Smooth muscle cell (in vitro differentiated cells): ENCODE data around the gene MRC1. TPM values are rescaled to one million over a fixed set of nuclear protein-coding genes. Genes with fewer than 3 reads are reported as not detected.

ENCODE experiments used
- DNase-seq: peaks from one replicate; lab custom pipeline; 2025; ENCODE audit not compliant: unreplicated experiment; lab: John Stamatoyannopoulos, UW
- H2AFZ ChIP-seq: fragments of 200-600 bp; sonication (generic); 2 replicates; pipeline ENCODE4 v1.6.0; 2016; ENCODE audit warnings: antibody characterized with exemption, low read depth, mild to moderate bottlenecking
- H3F3A ChIP-seq: fragments of 200-600 bp; sonication (generic); 2 replicates; pipeline ENCODE4 v1.6.0; 2017; ENCODE audit warnings: antibody characterized with exemption, low read depth
- H3K27ac ChIP-seq: fragments of 200-600 bp; sonication (generic); 2 replicates; pipeline ENCODE4 v1.5.1; 2016; ENCODE audit warnings: low read depth, mild to moderate bottlenecking
- H3K27me3 ChIP-seq: fragments of 200-600 bp; sonication (generic); 2 replicates; pipeline ENCODE4 v1.6.1; 2016; ENCODE audit warnings: low read depth, mild to moderate bottlenecking
- H3K36me3 ChIP-seq: fragments of 200-600 bp; sonication (generic); 2 replicates; pipeline ENCODE4 v1.5.1; 2016; ENCODE audit warnings: low read depth
- H3K4me1 ChIP-seq: fragments of 200-600 bp; sonication (generic); 2 replicates; pipeline ENCODE4 v1.5.1; 2016; ENCODE audit warnings: low read depth
- H3K4me2 ChIP-seq: fragments of 200-600 bp; sonication (generic); 2 replicates; pipeline ENCODE4 v1.6.0; 2016; ENCODE audit warnings: mild to moderate bottlenecking
- H3K4me3 ChIP-seq: fragments of 200-600 bp; sonication (generic); 2 replicates; pipeline ENCODE4 v1.5.1; 2016; ENCODE audit warnings: mild to moderate bottlenecking
- H3K79me2 ChIP-seq: fragments of 200-600 bp; sonication (generic); 2 replicates; pipeline ENCODE4 v1.6.0; 2016; ENCODE audit warnings: low read depth, mild to moderate bottlenecking
- H3K9ac ChIP-seq: fragments of 200-600 bp; sonication (generic); 2 replicates; pipeline ENCODE4 v1.6.0; 2016; ENCODE audit warnings: low read depth
- H3K9me3 ChIP-seq: fragments of 200-600 bp; sonication (generic); replicated peaks from 2 replicates; pipeline ENCODE4 v1.5.1; 2016; ENCODE audit warnings: low read depth
- H4K20me1 ChIP-seq: fragments of 200-600 bp; sonication (generic); 2 replicates; pipeline ENCODE4 v1.6.0; 2016; ENCODE audit warnings: low read depth
- CTCF ChIP-seq: fragments of 200-600 bp; sonication (generic); IDR thresholded peaks from 2 replicates; pipeline ENCODE4 v1.5.1; 2017; ENCODE audit warnings: borderline replicate concordance, mild to moderate bottlenecking, antibody characterized with exemption; ENCODE audit not compliant: insufficient read depth, poor library complexity, severe bottlenecking
- WGBS: methylation state at CpG from one replicate; pipeline ENCODE4 v1.1.7; 2016; ENCODE audit warnings: low lambda C conversion rate; 5-methylcytosine and 5-hydroxymethylcytosine counted together
- polyA plus RNA-seq: library from polyadenylated mRNA; unstranded; fragments of >200 nt; fragmentation: Nextera tagmentation; extraction: Ambion mirVana; gene quantifications from 2 replicates; pipeline ENCODE4 v1.2.1, GENCODE V29; 2016
- total RNA-seq: library from RNA; depleted of rRNA; stranded (reverse); fragments of >200 nt; gene quantifications from 2 replicates; pipeline ENCODE4 v1.2.3, GENCODE V29; 2014

The MRC1 gene
- not detected in 2 replicates for total RNA-seq
- not detected in 2 replicates for polyA plus RNA-seq

DNA sequence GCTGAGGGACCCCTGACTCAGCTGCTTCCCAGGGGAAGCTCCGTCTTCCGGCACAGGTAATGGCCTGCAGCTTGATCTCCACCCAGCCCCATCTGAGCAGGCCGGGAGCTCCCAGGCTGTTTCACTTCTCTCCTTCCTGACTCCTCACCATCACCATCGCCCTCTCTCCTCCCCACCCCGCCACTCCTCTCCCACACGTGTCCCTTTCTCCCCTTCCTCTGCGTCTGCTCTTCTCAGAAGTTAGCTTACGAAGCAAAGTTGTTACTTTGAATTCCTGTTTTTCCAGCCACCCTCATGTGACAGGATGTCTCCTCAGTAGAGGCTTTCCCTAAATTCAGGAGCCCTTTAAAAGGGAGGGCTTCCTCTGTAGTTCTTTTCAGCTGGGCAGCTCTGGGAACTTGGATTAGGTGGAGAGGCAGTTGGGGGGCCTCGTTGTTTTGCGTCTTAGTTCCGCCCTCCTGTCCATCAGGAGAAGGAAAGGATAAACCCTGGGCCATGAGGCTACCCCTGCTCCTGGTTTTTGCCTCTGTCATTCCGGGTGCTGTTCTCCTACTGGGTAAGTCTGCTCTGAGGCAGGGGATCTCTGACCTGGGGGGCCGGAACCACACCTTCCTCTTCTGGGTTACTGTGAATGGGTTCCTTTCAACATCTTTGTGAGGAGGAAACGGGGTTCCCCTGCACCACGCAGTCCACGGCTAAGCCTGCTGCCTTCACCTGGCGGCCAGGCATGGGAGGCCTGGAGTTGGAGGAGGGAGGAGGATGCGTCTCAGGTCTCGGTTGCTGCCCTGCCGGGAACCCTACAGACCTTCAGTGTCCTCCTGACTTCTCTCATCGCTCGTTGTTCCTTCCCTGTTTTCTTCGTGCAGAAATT lies at the start of gene MRC1:
MRC1 (plus strand) TSS at position 378 of the 871 bp plus-strand sequence; CDS start at position 496, 118 bp downstream.
- Histone ChIP-seq H2AFZ (no peak within 1 kb of the TSS), H3K9me3 (no peaks in the 10 kb centered on the region), H3K9ac (no peak within 1 kb of the TSS), H4K20me1 (no peaks in the 10 kb centered on the region), H3F3A (no peaks in the 10 kb centered on the region), H3K4me2 (no peak within 1 kb of the TSS), H3K4me3 (no peak within 1 kb of the TSS), H3K79me2 (no peaks in the 10 kb centered on the region), H3K27ac (no peak within 1 kb of the TSS), H3K4me1 (no peaks in the 10 kb centered on the region), H3K27me3 (no peaks in the 10 kb centered on the region), H3K36me3 (no peaks in the 10 kb centered on the region)
- DNase-seq, result no peak
- 86% methylated on average over 23 of the region's 23 CpGs for WGBS
- TF ChIP-seq CTCF, result no peak

DNA sequence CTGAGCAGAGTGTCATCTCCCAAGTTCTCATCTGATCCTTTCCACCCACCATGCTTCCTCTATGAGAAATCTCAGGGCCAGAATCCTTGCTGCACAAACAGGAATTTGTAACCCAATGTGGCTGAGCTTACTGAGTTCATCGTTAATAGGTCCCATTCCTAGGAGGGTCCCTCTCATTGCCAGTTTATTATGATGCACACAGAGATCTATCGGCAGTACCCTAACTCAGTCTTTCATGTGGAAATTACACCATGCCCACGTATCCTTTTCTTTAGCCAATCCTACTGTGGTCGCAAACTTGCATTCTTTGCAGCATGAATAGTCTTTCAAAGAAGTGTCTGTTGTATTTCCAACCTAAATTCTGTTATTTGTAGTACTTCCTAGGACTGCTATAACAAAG lies 45.0 kb upstream of the MRC1 start:
- Histone ChIP-seq H3K9me3 (no peaks in the 10 kb centered on the region), H2AFZ (no peak overlapping the region), H3K4me3 (no peak overlapping the region), H3F3A (no peaks in the 10 kb centered on the region), H3K4me1 (no peaks in the 10 kb centered on the region), H3K4me2 (no peak overlapping the region), H3K79me2 (no peaks in the 10 kb centered on the region), H4K20me1 (no peaks in the 10 kb centered on the region), H3K27me3 (no peaks in the 10 kb centered on the region), H3K27ac (no peak overlapping the region), H3K36me3 (no peaks in the 10 kb centered on the region), H3K9ac (no peak overlapping the region)
- no peak for DNase-seq
- no peak for TF ChIP-seq CTCF
- WGBS, result 42% methylated on average over 4 of the region's 4 CpGs

DNA sequence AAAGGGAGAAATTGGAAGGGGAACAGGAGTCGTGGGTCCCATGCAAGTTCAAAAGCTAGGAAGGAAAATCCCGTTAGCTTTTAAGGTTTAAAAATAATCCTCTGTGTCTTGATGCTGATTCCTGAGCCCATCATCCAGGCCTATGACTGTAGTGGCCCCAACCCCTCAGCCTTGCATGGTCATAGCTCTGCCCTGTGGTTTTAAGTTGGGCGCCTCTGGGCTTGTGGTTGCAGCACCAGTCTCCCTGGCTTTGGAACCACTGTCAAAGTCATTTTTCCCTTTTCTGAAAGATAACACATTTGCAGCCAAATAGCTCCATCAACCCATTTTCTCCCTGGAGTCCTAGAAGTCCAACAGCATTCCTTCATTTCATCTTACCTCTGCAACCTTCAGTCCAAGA lies 43.5 kb upstream of the MRC1 start:
- 57% methylated on average over 3 of the region's 3 CpGs for WGBS
- DNase-seq, result no peak
- Histone ChIP-seq H3K79me2 (no peaks in the 10 kb centered on the region), H3F3A (no peaks in the 10 kb centered on the region), H3K36me3 (no peaks in the 10 kb centered on the region), H3K9me3 (no peaks in the 10 kb centered on the region), H3K4me1 (no peaks in the 10 kb centered on the region), H4K20me1 (no peaks in the 10 kb centered on the region), H3K27me3 (no peaks in the 10 kb centered on the region), H3K4me2 (no peak overlapping the region), H2AFZ (no peak overlapping the region), H3K27ac (no peak overlapping the region), H3K4me3 (no peak overlapping the region), H3K9ac (no peak overlapping the region)
- TF ChIP-seq CTCF, result no peak

- H3K36me3 ChIP-seq, result no peaks in the 10 kb centered on the region
- no peak overlapping the region for H3K4me3 ChIP-seq
- no peaks in the 10 kb centered on the region for H3K9me3 ChIP-seq
- H3K27me3 ChIP-seq, result no peaks in the 10 kb centered on the region
- 100% methylated on average over 1 of the region's 1 CpG for WGBS
- no peaks in the 10 kb centered on the region for H4K20me1 ChIP-seq
- no peaks in the 10 kb centered on the region for H3K79me2 ChIP-seq
- H2AFZ ChIP-seq, result no peak overlapping the region
- H3K27ac ChIP-seq, result no peak overlapping the region
- no peak overlapping the region for H3K4me2 ChIP-seq
- no peak for TF ChIP-seq CTCF
- H3F3A ChIP-seq, result no peaks in the 10 kb centered on the region
- no peak overlapping the region for H3K9ac ChIP-seq
- DNase-seq, result no peak
- H3K4me1 ChIP-seq, result no peaks in the 10 kb centered on the region
These were observed 42.4 kb upstream of the MRC1 start for GRCh38 chr10:17766731-17767130.
